ENCODE measurements around the gene PRRG4.

- TF ChIP-seq POLR2A (IDR thresholded peaks at IDR 0.05) (no peak), CTCF (IDR thresholded peaks at IDR 0.05) (no peak), POLR2AphosphoS5 (IDR thresholded peaks at IDR 0.05) (no peak), EP300 (IDR thresholded peaks at IDR 0.05) (no peak)
These were observed 8.2 kb upstream of the PRRG4 start for GRCh38 chr11:32821517-32821916.
